Chondrocyte (in vitro differentiated cells): ENCODE data around the gene TRIM4. TPM values are rescaled to one million over a fixed set of nuclear protein-coding genes. Genes with fewer than 3 reads are reported as not detected.

ENCODE experiments used
- DNase-seq: peaks from one replicate; pipeline ENCODE4 v3.0.0; 2021; ENCODE audit warnings: mixed read lengths, low spot score
- H3K27ac Mint-ChIP-seq: one replicate; pipeline ENCODE4 v1.8.0; 2021; ENCODE audit warnings: mild to moderate bottlenecking, moderate library complexity, mixed read lengths; ENCODE audit not compliant: unreplicated experiment
- H3K27me3 Mint-ChIP-seq: 2 replicates; pipeline ENCODE4 v1.8.0; 2021; ENCODE audit warnings: low read depth, mixed read lengths
- H3K36me3 Mint-ChIP-seq: 2 replicates; pipeline ENCODE4 v1.8.0; 2021; ENCODE audit warnings: low read depth, mixed read lengths
- H3K4me1 Mint-ChIP-seq: 2 replicates; pipeline ENCODE4 v1.8.0; 2021; ENCODE audit warnings: low read depth, mild to moderate bottlenecking, mixed read lengths
- H3K4me3 Mint-ChIP-seq: one replicate; pipeline ENCODE4 v1.8.0; 2021; ENCODE audit warnings: mild to moderate bottlenecking, moderate library complexity, mixed read lengths; ENCODE audit not compliant: unreplicated experiment
- H3K9me3 Mint-ChIP-seq: 2 replicates; pipeline ENCODE4 v1.8.0; 2021; ENCODE audit warnings: low read depth, mixed read lengths
- total RNA-seq: library from RNA; stranded (reverse); gene quantifications from 3 replicates; pipeline ENCODE4 v1.2.1, GENCODE V29; 2021
- TF ChIP-seq, protein P1 (sequence below): fragments of 200-600 bp; sonication (generic); IDR thresholded peaks from 2 replicates; pipeline ENCODE4 v1.5.0; 2021; ENCODE audit warnings: antibody characterized with exemption, mild to moderate bottlenecking, moderate library complexity

The TRIM4 gene
- total RNA-seq, 1 donor from 2014 or later, result 12.1 TPM

DNA sequence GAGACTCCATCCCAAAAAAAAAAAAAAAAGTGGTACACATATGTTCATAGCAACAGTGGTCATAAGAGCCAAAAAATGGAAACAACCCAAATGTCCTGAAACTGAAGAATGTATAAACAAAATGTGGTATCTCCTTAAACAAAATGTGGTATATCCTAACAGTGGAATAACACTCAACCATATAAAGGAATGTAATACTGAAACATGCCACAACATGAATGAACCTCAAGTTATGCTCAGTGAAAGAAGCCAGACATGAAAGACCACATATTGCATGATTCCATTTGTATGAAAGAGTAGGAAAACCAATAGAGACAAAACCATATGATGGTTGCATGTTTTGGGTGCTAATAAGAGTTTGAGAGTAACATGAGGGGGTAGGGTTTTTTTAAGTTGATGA is 7.0 kb upstream of the TRIM4 start:
- no peak overlapping the region for H3K27ac Mint-ChIP-seq
- H3K4me1 Mint-ChIP-seq, result peaks cover 7% of the 10 kb centered on the region
- peaks cover 8% of the 10 kb centered on the region for H3K9me3 Mint-ChIP-seq
- TF ChIP-seq, protein P1, sequence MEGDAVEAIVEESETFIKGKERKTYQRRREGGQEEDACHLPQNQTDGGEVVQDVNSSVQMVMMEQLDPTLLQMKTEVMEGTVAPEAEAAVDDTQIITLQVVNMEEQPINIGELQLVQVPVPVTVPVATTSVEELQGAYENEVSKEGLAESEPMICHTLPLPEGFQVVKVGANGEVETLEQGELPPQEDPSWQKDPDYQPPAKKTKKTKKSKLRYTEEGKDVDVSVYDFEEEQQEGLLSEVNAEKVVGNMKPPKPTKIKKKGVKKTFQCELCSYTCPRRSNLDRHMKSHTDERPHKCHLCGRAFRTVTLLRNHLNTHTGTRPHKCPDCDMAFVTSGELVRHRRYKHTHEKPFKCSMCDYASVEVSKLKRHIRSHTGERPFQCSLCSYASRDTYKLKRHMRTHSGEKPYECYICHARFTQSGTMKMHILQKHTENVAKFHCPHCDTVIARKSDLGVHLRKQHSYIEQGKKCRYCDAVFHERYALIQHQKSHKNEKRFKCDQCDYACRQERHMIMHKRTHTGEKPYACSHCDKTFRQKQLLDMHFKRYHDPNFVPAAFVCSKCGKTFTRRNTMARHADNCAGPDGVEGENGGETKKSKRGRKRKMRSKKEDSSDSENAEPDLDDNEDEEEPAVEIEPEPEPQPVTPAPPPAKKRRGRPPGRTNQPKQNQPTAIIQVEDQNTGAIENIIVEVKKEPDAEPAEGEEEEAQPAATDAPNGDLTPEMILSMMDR, result no peak
- peaks cover 3% of the 10 kb centered on the region for H3K36me3 Mint-ChIP-seq
- DNase-seq, result no peak
- peaks cover 29% of the 10 kb centered on the region for H3K27me3 Mint-ChIP-seq
- H3K4me3 Mint-ChIP-seq, result no peak overlapping the region

DNA sequence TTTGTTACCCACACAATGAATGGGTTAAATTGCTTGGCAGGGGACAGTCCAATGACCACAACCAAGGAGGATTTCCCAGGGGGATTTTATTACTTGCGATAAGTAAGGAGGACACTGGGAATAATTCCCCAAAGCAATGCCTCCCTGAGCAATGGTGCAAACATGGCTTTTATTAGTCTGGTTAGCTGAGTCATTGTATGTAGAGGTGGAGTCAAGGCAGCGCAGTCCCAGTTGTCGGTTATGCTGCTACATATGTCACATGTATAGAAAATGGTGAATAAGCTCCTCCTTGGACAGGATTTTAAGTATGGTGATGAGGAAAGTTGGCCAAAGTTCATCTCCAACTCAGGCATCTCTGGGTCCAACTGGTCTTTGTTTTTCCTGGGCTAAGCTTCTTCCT is 3.9 kb upstream of the TRIM4 start:
- no peak for DNase-seq
- peaks cover 3% of the 10 kb centered on the region for H3K36me3 Mint-ChIP-seq
- H3K27ac Mint-ChIP-seq, result no peak overlapping the region
- peaks cover 19% of the 10 kb centered on the region for H3K27me3 Mint-ChIP-seq
- TF ChIP-seq, protein P1, result no peak
- no peak overlapping the region for H3K4me3 Mint-ChIP-seq
- peaks cover 15% of the 10 kb centered on the region for H3K9me3 Mint-ChIP-seq
- peaks cover 7% of the 10 kb centered on the region for H3K4me1 Mint-ChIP-seq

DNA sequence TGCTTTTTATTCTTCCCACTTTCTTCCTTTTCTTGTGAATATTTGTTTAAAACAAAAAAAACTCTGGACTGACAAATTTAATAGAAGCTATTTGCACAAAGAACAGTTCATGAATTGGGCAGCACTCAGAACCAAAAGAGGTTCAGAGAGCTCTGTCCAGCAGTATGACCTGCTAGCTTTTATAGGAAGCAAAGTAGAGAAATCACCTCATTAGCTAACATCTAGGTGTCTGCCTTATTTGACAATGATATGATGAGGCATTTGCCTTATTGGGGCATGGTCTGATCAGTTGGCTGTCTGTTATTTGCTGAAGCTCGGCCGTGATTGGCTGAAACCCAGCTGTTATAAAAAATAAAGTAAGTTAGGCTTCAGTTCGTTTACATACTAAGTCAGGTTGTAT is 819 bp upstream of the TRIM4 start:
- no peak for DNase-seq

DNA sequence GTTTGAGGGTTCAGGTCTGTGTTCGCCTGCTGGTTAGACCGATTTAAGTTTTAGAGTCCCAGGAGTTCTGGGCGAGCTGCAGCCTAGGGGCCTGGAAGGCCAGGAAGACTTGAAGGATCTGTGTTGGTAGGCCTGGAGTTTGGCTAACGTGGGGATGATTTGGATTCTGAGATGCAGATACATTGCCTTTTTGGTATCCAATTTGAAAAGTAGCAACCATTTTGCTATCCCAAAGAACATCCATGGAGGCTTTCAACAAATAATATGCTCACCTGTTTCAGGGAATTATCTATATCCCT is 433 bp upstream of the TRIM4 start:
- DNase-seq, result no peak
- H3K36me3 Mint-ChIP-seq, result peaks cover 3% of the 10 kb centered on the region
- peaks cover 15% of the 10 kb centered on the region for H3K9me3 Mint-ChIP-seq
- H3K27me3 Mint-ChIP-seq, result peaks cover 15% of the 10 kb centered on the region
- H3K4me3 Mint-ChIP-seq, result peak overlapping the region; percentile 82
- TF ChIP-seq, protein P1, result no peak
- peaks cover 19% of the 10 kb centered on the region for H3K4me1 Mint-ChIP-seq
- peak overlapping the region; percentile 87 for H3K27ac Mint-ChIP-seq

More for the DNA sequence above, 819 bp upstream of the TRIM4 start:
- Mint-ChIP-seq H3K4me1 (peaks cover 19% of the 10 kb centered on the region), H3K27me3 (peaks cover 16% of the 10 kb centered on the region), H3K9me3 (peaks cover 15% of the 10 kb centered on the region), H3K36me3 (peaks cover 3% of the 10 kb centered on the region), H3K27ac (no peak overlapping the region), H3K4me3 (peak overlapping the region; percentile 82)
- TF ChIP-seq, protein P1, result no peak

DNA sequence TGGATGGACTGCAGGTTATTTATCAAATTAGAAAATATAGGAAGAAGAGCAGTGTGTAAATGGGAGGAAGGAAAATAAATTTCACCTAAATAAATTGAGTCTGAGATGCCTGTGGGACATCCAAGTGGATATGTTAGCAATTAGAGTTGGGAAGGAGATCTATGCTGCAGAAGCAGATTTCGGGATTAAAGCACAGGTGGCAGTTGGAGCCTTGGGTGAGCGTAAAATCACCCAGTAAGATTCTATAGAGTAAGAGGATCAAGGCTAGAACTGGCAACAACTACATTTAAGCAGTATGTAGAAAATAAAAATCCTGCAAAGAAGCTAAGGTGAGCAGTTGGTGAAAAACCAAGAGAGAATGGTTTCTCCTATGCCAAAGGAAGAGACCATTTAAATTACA is 8.4 kb downstream of the TRIM4 start:
- Mint-ChIP-seq H3K4me1 (no peaks in the 10 kb centered on the region), H3K9me3 (no peaks in the 10 kb centered on the region), H3K4me3 (no peak overlapping the region), H3K27ac (no peak overlapping the region), H3K36me3 (peaks cover 3% of the 10 kb centered on the region), H3K27me3 (peaks cover 9% of the 10 kb centered on the region)
- DNase-seq, result no peak
- TF ChIP-seq, protein P1, result no peak
